Measurements from ENCODE around the gene ZNF831. TPM values are rescaled to one million over a fixed set of nuclear protein-coding genes. Genes with fewer than 3 reads are reported as not detected.
A peak's percentile ranks its signal among the peaks of the same experiment; 100 is the strongest.

Gene ZNF831
- polyA plus RNA-seq, 2 donors: 0.09 to 0.16 TPM

DNA sequence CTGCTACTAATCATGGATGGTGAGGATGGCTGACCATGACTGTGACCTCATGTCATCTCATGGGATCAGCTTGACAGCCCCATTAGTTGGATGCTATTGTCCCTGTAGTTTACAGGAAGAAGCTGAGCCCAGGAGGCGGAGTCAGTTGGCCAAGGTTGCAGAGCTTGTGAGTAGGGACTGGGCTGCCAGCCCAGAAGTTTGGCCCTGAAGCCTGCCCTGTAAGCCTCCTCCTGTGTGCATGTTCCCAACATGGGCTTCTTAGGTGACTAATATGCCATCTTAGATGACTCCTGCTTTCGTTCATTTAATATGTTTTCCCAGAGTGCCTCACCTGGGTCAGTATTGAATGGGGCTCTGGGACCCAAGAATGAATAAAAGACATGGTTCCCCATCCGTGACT lies 143.6 kb downstream of the ZNF831 start:
- H3K27ac ChIP-seq (ENCODE audit: low read depth in 2 of 2, low read length in 1 of 2): peak overlapping the region in 1 of 2 donors; percentile 40
- no peak overlapping the region for H3K4me3 ChIP-seq (ENCODE audit: low read depth in 1 of 2, low read length in 2 of 2)
- peaks cover 0 to 9% of the 10 kb centered on the region in 2 donors for H3K4me1 ChIP-seq (ENCODE audit: control insufficient read depth in 2 of 2, insufficient read depth in 2 of 2, low read length in 1 of 2)
- no peaks in the 10 kb centered on the region for H3K9me3 ChIP-seq (ENCODE audit: control insufficient read depth in 2 of 2, insufficient read depth in 1 of 2, low read depth in 1 of 2, low read length in 1 of 2)
- no peaks in the 10 kb centered on the region for H3K27me3 ChIP-seq (ENCODE audit: control insufficient read depth in 1 of 2, insufficient read depth in 2 of 2, low read length in 2 of 2)
- H3K36me3 ChIP-seq (ENCODE audit: control insufficient read depth in 2 of 2, insufficient read depth in 2 of 2, low read length in 1 of 2): peaks cover 0 to 6% of the 10 kb centered on the region in 2 donors
- 63 to 65% methylated on average over 3 of the region's 3 CpGs for WGBS, 2 donors

Other genes starting within 250 kb of the ZNF831 start
- gene NELFCD, start 182.6 kb upstream of the ZNF831 start, polyA plus RNA-seq: 10 to 100 TPM; 36.6 to 38.2 TPM
- 10 to 100 TPM; 17.0 to 41.9 TPM for gene CTSZ, start 156.6 kb upstream of the ZNF831 start, polyA plus RNA-seq
- under 1 TPM in 1 of 2 donors, not detected in 1; 0.04 TPM for gene TUBB1, start 144.4 kb upstream of the ZNF831 start, polyA plus RNA-seq
- gene ATP5F1E, start 131.5 kb upstream of the ZNF831 start, polyA plus RNA-seq: 10 to 100 TPM; 36.3 to 50.1 TPM
- 10 to 100 TPM; 25.0 to 38.1 TPM for gene PRELID3B, start 121.0 kb upstream of the ZNF831 start, polyA plus RNA-seq
- 10 to 100 TPM; 10.9 to 23.6 TPM for gene EDN3, start 136.8 kb downstream of the ZNF831 start, polyA plus RNA-seq